ENCODE results near the gene HOXA13. TPM values are rescaled to one million over a fixed set of nuclear protein-coding genes. Genes with fewer than 3 reads are reported as not detected.

Gene HOXA13
- total RNA-seq, 1 experiment from 2014 or later: not detected

DNA sequence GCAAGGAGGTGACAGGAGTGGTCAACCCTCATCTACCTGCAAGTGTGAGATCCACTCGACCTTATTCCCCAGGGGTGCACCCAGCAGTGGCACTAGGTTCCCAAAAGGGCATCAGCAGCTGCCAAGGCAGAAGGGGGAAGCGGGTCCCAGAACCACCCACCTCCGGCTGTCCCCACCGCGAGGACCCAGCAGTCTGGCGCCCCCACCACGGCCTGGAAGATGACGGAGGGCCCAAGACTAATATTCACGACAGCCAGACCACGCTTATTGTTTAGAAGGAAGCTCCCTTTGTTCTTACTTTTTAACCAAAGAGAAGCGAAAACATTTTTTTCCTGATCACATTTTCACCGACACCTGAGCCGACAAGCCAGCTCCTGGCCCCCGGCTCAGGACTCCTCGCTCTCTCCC, 39.1 kb upstream of the HOXA13 start:
- peaks cover 95% of the 10 kb centered on the region for H3K27me3 ChIP-seq (ENCODE audit: insufficient read depth, low read length)
- H3K23me2 ChIP-seq (ENCODE audit: insufficient read length, low read depth, low read length, poor library complexity, severe bottlenecking): peaks cover 13% of the 10 kb centered on the region
- no peak overlapping the region for H4K8ac ChIP-seq (replicated peaks; ENCODE audit: insufficient read length, low read depth, low read length)
- no peak overlapping the region for H2BK20ac ChIP-seq (ENCODE audit: low read depth, low read length, poor library complexity, severe bottlenecking)
- no peak overlapping the region for H3T11ph ChIP-seq (ENCODE audit: low read length)
- no peak for DNase-seq
- no peak overlapping the region for H3K18ac ChIP-seq (ENCODE audit: insufficient read length, low read depth, low read length)
- H3K27ac Mint-ChIP-seq: no peak overlapping the region
- 0 out of 7 replicates have a peak, but pooled peaks cover 0 to 1% (median 0%) of the 10 kb centered on the region in 3 experiments for H3K36me3 Mint-ChIP-seq (ENCODE audit: insufficient read depth in 1 of 3, low read depth in 3 of 3)
- no peak overlapping the region for H3K9ac ChIP-seq (ENCODE audit: extremely low read depth, insufficient read length, low read length)
- H4K91ac ChIP-seq (ENCODE audit: insufficient read length, low read depth, low read length): no peak overlapping the region
- no peak overlapping the region for H4K5ac ChIP-seq (ENCODE audit: insufficient read length, low read depth, low read length)
- peaks cover 40 to 51% of the 10 kb centered on the region in 2 experiments for H3K4me1 Mint-ChIP-seq
- H3K14ac ChIP-seq (ENCODE audit: insufficient read depth, low read length): no peak overlapping the region; the same call in 1 of the 2 replicates
- no CpG with 5 or more reads among the region's 15 CpGs for WGBS (ENCODE audit: extremely low coverage, insufficient read length, low lambda C conversion rate)
- peaks cover 2% of the 10 kb centered on the region for H4K20me1 ChIP-seq (ENCODE audit: control insufficient read depth, insufficient read depth, insufficient read length)
- H2BK12ac ChIP-seq (ENCODE audit: insufficient read length, low read depth, low read length): no peak overlapping the region
- H3K4me2 ChIP-seq (ENCODE audit: insufficient read depth, insufficient read length, low read length): no peak overlapping the region
- H3K79me1 ChIP-seq (ENCODE audit: insufficient read depth, low read depth, low read length, poor library complexity, severe bottlenecking): no peaks in the 10 kb centered on the region
- H3K79me2 ChIP-seq (ENCODE audit: insufficient read depth, low read length): no peaks in the 10 kb centered on the region
- H3K4me1 ChIP-seq (ENCODE audit: insufficient read depth, low read length): no peaks in the 10 kb centered on the region
- no peak overlapping the region for H2BK15ac ChIP-seq (ENCODE audit: low read depth, low read length)
- no peak overlapping the region for H3K23ac ChIP-seq (ENCODE audit: insufficient read length, low read depth, low read length)
- no peak overlapping the region for H2BK120ac ChIP-seq (ENCODE audit: low read depth, low read length, poor library complexity, severe bottlenecking)
- no peak overlapping the region for H3K56ac ChIP-seq (ENCODE audit: insufficient read length, low read depth, low read length)
- H3K27me3 Mint-ChIP-seq (ENCODE audit: low read depth): peaks cover 98% of the 10 kb centered on the region
- no peak overlapping the region for H2AFZ ChIP-seq (ENCODE audit: low read length)
- no peak overlapping the region for H3K4ac ChIP-seq (ENCODE audit: low read depth, low read length)
- no peak overlapping the region for H3K27ac ChIP-seq (ENCODE audit: insufficient read length, low read depth, low read length)
- peaks cover 2% of the 10 kb centered on the region in 2 experiments; a peak in 3 of 5 replicates for H3K9me3 Mint-ChIP-seq
- TF ChIP-seq, protein P1, sequence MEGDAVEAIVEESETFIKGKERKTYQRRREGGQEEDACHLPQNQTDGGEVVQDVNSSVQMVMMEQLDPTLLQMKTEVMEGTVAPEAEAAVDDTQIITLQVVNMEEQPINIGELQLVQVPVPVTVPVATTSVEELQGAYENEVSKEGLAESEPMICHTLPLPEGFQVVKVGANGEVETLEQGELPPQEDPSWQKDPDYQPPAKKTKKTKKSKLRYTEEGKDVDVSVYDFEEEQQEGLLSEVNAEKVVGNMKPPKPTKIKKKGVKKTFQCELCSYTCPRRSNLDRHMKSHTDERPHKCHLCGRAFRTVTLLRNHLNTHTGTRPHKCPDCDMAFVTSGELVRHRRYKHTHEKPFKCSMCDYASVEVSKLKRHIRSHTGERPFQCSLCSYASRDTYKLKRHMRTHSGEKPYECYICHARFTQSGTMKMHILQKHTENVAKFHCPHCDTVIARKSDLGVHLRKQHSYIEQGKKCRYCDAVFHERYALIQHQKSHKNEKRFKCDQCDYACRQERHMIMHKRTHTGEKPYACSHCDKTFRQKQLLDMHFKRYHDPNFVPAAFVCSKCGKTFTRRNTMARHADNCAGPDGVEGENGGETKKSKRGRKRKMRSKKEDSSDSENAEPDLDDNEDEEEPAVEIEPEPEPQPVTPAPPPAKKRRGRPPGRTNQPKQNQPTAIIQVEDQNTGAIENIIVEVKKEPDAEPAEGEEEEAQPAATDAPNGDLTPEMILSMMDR (conservative IDR thresholded peaks at IDR 0.05): no peak
- H2BK5ac ChIP-seq (ENCODE audit: insufficient read length, low read length): no peak overlapping the region
- H3K9me3 ChIP-seq (ENCODE audit: control insufficient read depth, low read depth, low read length): no peaks in the 10 kb centered on the region
- peak overlapping the region in 1 of 2 experiments; percentile 62; a peak in 2 of 5 replicates for H3K4me3 Mint-ChIP-seq
- H2AK5ac ChIP-seq (ENCODE audit: insufficient read length, low read length): no peak overlapping the region

Measured in H9 (cell line).